ENCODE measurements around the gene PLRG1. TPM values are rescaled to one million over a fixed set of nuclear protein-coding genes. Genes with fewer than 3 reads are reported as not detected.

The PLRG1 gene
- total RNA-seq, 1 donor from 2014 or later, result 34.7 TPM

DNA sequence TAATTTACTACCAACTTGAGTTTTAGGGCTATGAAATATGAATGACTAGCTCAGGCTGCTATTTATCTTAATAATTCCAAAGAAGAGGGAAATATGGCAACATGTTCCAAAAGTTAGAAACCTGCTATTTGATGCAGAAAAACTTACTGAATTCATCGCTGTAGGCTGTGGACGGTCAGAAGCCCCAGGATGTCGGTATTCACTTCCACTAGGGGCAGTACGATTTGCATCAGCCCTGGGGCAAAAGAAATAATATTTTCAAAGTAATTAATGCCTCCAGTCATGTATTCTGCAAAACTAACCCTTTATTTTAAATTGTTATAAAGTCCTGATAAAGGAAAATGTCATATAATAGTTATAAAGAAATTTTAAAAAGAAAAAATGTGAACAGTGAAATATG, 4.5 kb downstream of the PLRG1 start:
- Histone ChIP-seq H3K27ac (no peak overlapping the region), H3K4me3 (no peak overlapping the region), H3K27me3 (no peaks in the 10 kb centered on the region), H3K4me1 (peaks cover 3 to 6% of the 10 kb centered on the region in 2 donors), H3K36me3 (peaks cover 55 to 62% of the 10 kb centered on the region in 2 donors), H3K9me3 (no peaks in the 10 kb centered on the region)
- intact Hi-C loops (cut with DNase I), result no loop called here
- TF ChIP-seq, protein P1, sequence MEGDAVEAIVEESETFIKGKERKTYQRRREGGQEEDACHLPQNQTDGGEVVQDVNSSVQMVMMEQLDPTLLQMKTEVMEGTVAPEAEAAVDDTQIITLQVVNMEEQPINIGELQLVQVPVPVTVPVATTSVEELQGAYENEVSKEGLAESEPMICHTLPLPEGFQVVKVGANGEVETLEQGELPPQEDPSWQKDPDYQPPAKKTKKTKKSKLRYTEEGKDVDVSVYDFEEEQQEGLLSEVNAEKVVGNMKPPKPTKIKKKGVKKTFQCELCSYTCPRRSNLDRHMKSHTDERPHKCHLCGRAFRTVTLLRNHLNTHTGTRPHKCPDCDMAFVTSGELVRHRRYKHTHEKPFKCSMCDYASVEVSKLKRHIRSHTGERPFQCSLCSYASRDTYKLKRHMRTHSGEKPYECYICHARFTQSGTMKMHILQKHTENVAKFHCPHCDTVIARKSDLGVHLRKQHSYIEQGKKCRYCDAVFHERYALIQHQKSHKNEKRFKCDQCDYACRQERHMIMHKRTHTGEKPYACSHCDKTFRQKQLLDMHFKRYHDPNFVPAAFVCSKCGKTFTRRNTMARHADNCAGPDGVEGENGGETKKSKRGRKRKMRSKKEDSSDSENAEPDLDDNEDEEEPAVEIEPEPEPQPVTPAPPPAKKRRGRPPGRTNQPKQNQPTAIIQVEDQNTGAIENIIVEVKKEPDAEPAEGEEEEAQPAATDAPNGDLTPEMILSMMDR (IDR thresholded peaks at IDR 0.05), result no peak
- no peak for DNase-seq (ENCODE audit: low spot score in 2 of 2)

DNA sequence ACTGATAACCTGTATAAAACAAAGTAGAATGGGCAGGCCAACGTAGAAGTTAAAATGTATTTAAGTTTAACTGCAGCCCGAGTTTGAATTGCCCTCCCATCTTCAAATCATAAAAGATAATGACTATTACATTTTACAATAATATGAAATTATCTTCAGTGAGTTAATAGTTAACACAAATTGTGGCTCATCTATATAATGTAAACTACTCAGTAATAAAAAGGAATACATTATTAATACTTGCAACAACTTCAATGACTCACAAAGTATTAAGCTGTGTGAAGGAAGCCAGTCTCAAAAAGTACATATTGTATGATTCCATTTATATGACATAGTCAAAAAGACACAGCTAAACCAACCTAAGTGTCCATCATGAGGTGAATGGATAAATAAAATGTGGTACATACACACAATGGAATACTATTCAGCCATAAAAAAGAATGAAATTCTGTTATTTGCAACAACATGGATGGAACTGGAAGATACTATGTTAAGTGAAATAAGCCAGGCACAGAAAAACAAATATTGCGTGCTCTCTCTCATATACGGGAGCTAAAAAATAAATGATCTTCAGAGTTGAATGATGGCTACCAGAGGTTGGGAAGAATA, 7.8 kb downstream of the PLRG1 start:
- intact Hi-C loops (cut with DNase I), result no loop called here
- H3K36me3 ChIP-seq, result peaks cover 76 to 95% of the 10 kb centered on the region in 2 donors

DNA sequence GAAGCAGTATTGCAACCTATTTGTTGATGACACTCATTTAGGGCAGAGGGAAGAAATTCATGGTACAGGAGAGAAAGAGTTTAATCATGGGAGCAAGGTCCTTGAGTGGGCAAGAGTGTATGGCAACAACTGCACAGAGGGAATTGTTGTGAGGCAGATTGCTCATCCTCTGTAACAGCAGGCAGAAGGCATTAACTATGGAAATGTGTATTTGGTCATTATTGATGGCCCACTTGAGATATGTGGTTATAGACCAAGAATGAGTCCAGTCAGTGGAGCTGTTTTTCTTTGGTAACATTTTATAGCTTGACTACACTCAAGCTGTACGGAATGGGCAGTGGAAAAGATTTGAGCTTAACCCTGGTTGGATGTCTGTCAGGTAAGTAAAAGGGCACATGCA, 15.9 kb downstream of the PLRG1 start:
- no peaks in the 10 kb centered on the region for H3K27me3 ChIP-seq
- no peak overlapping the region for H3K27ac ChIP-seq
- intact Hi-C loops (cut with DNase I), result no loop called here
- H3K4me1 ChIP-seq, result no peaks in the 10 kb centered on the region
- peaks cover 20 to 32% of the 10 kb centered on the region in 2 donors for H3K36me3 ChIP-seq
- H3K4me3 ChIP-seq, result no peak overlapping the region
- TF ChIP-seq, protein P1 (IDR thresholded peaks at IDR 0.05), result no peak
- no peaks in the 10 kb centered on the region for H3K9me3 ChIP-seq
- DNase-seq (ENCODE audit: low spot score in 2 of 2), result no peak

More for the DNA sequence above, 7.8 kb downstream of the PLRG1 start:
- no peak overlapping the region for H3K4me3 ChIP-seq
- no peaks in the 10 kb centered on the region for H3K9me3 ChIP-seq
- TF ChIP-seq, protein P1 (IDR thresholded peaks at IDR 0.05), result no peak
- H3K27ac ChIP-seq, result no peak overlapping the region
- no peaks in the 10 kb centered on the region for H3K27me3 ChIP-seq
- H3K4me1 ChIP-seq, result no peaks in the 10 kb centered on the region
- DNase-seq (ENCODE audit: low spot score in 2 of 2), result no peak

GRCh38 chr4:154529728-154530519, 20.3 kb downstream of the PLRG1 start:
- intact Hi-C loops (cut with DNase I), result no loop called here
- Histone ChIP-seq H3K36me3 (no peaks in the 10 kb centered on the region), H3K9me3 (no peaks in the 10 kb centered on the region), H3K27me3 (no peaks in the 10 kb centered on the region), H3K27ac (no peak overlapping the region), H3K4me1 (no peaks in the 10 kb centered on the region), H3K4me3 (no peak overlapping the region)
- DNase-seq (ENCODE audit: low spot score in 2 of 2), result no peak
- TF ChIP-seq, protein P1 (IDR thresholded peaks at IDR 0.05), result no peak

DNA sequence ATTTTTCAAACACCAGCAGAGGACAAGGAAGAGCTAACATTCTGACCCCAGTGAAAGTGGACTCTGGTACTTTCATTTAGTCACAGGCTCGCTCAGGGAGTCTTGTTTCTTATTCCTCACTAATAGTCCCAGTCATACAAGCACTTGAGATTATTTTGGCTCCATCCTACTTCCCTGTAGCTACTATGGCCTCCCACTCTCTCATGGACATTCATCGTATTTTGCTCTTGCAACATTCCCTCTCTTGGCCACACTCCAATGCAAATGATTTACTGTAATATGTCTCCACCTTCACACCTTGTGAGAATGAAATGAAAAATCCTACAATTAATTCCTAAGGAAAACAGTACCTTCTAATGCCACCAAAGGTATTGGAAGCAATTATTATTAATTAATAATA, 21.3 kb downstream of the PLRG1 start:
- intact Hi-C loops (cut with DNase I), result no loop called here
- TF ChIP-seq, protein P1 (IDR thresholded peaks at IDR 0.05), result no peak
- Histone ChIP-seq H3K27me3 (no peaks in the 10 kb centered on the region), H3K4me1 (no peaks in the 10 kb centered on the region), H3K9me3 (no peaks in the 10 kb centered on the region), H3K27ac (no peak overlapping the region), H3K36me3 (no peaks in the 10 kb centered on the region), H3K4me3 (no peak overlapping the region)
- DNase-seq (ENCODE audit: low spot score in 2 of 2), result no peak
